GM18517 (cell line): ENCODE measurements around the gene KIRREL3.

Source experiments
- ATAC-seq: cut with Tn5 transposase; IDR thresholded peaks from one replicate; pipeline ENCODE4 v1.9.1; 2021; ENCODE audit warnings: mild to moderate bottlenecking, moderate library complexity; ENCODE audit not compliant: unreplicated experiment

The KIRREL3 gene

DNA sequence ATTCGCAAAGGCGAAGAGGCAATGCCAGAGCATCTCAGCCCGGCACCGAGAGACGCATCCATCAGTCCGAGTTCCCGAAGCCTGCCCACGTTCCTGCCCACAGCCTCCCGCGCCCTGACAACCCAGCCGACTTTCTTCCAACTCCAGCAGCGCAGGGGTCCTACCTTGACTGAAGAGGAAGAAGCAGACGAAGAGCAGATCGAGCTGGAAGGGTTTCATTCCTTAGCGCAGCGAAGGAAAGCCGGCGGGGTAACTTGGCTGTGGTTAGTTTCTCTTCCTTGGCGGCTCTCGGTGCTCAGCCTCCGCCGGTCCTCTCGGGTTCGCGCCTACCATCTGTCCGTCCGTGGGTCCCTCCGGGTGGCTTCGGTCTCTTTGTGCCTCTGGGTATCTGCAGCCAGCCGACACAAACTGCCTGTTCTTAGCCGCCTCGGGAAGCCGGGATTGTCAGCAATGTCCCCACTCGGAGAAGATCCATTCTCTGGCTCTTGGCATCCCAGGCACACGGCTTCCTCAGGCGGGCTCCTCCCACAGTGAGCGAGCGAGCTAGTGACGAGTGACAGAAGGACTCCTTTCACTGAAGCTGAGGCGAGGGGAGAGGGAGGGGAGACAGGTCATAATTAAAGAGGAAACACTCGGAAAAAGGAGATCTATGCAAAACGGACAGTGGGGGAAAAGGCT lies at the start of gene KIRREL3:
Gene KIRREL3 (minus strand): TSS at position 480 of the 678 bp plus-strand sequence.
- ATAC-seq = no peak

- ATAC-seq = no peak
Observed at GRCh38 chr11:127050186-127050585, 49.6 kb upstream of the KIRREL3 start.

DNA sequence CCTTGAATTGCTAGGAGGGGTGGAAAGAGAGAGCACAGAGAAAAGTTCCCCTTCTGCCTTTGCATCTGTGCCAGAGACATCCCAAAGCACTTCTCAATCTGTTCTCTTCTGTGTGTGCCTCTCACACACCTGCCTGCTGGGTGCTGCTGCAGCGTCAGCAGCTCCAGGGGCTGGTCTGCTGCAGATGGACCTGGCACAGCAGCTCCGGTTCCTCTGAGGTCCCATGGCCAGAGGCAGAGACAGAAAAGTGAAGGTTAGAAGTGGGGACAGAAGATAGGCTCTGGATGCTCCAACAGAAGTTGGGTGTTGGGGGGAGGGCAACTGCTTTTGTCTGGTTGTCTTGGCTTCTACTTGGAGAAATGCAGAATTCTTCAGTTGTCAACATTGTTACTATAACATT lies 48.9 kb upstream of the KIRREL3 start:
- ATAC-seq = no peak

DNA sequence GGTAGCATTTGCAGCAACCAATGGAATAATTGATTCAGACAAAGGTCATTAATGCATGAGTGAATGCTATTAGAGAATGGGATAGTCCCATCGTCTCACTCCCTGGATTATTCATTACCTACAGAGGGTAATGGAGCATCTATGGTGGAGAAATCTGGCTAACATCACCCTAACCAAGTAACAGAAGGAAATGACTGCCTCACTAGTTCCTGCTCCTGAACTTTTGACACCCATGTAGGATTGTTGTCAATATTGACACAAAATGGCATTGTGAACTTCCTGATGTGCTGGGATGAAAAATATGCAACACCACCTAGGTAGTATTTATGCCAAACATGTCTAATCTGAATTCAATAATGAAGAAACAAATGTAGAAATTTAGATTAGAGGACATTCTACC lies 44.0 kb upstream of the KIRREL3 start:
- no peak for ATAC-seq

DNA sequence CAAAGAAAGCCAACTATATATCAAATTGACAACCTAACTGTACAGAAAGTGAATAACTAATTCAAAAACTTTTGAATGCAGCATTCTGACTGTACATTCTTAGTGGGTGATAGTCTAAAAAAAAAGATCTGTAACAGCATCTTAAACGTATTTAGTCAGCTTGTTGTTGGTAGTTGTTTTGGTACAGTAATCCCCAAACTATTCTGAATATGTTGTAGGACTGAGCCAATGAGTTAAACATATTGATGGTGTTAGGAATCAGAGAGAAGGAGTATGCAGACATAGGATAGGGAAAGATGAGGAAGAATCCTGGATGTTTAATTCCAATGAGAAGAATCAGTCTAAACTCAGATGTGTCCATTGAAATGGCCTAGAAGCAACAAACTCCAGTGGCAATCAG lies 41.9 kb upstream of the KIRREL3 start:
- ATAC-seq = no peak

GRCh38 chr11:127039591-127039990 lies 39.0 kb upstream of the KIRREL3 start:
- ATAC-seq = no peak

DNA sequence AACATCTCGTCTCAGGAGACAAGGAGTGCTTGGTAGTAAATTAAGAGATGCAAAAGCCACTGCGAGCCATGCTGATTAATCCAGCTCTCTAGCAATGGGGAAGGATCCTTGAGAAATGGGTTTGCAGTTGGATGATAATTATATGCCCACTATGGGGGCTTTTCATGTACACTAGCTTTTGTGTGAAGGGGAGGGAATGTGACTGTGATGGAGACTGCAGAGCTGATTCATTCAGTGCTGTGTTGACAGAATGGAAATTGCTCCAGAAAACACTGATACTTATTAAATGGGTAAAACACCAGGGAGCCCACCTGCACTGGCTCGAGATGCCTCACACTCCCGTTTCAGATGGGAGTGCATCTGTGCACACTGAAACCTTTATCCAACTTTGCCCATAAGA lies 37.0 kb upstream of the KIRREL3 start:
- no peak for ATAC-seq

- no peak for ATAC-seq
Observed at GRCh38 chr11:127037001-127037400, 36.4 kb upstream of the KIRREL3 start.

- ATAC-seq = no peak
Observed at GRCh38 chr11:127035824-127036223, 35.3 kb upstream of the KIRREL3 start.

DNA sequence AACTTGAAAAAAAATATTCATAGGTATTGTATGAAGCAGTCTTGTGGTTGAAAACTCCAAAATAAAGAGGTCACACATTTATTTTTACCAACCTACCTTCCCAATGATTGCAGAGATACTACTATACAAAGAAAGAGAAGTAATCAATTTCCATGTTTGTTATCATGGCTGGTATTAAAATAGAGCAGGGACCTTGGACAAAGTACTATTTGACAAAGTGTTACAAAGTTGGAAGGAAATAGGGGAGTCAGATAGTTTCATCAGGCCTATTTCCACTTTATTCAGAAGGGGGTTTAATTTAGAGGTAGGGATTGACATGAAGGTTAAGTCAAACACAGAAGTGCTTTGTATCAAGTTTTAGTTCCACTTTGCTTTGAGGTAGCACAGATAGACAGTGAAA lies 34.4 kb upstream of the KIRREL3 start:
- ATAC-seq = no peak

DNA sequence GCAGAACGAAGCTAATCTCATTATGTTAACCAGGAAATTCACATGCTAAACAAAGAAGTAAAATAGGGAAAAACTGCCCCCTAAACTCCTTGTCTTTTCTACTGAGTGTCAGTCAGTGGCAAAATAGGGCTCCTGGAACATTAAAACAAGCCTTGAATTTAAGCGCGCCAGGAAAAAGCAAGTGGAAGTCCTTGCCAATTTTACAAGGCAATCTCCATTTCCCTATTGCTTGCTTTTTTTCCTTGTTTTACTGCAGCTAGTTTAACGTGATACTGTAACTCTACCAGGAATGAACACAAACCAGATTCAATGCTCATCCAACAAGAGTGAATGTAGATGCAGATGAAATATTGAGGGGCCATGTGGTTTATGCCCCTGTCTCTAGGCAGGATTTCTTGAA lies 28.1 kb upstream of the KIRREL3 start:
- ATAC-seq = no peak

DNA sequence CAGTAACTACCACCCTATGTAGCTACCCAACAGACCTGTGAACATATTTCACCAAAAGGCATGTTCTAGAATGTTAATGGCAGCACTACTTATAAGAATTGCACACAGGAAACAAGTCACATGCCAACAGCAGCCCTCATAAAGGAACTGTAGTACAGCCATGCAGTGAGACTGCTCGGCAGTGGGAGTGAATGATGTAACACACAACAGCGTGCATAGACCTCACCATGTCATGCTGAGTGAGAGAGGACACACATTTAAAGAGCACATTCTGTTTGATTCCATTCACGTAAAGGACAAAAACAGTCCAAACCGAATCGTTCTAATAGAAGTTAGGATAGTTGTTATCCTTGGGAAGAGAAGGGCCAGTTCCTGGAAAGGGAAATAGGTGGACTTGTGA lies 27.2 kb upstream of the KIRREL3 start:
- no peak for ATAC-seq

DNA sequence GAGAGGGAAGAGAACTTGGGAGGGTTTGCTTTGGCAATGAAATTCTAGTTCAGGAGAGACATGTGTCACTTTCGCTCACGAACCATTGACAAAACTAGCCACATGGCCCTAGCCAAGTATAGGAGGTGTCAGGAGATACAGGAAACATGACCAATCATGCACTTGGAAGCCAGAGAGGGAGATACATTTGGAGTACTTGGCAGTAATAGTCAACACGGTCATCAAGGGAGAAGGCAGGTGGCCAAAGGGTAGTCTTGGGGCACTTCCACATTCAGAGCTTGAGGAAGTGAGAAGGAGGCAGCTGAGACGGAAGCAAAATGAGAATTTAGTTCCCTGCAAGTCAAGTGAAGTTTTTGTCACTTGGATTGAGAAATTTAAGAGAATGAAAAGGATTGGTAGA lies 26.4 kb upstream of the KIRREL3 start:
- no peak for ATAC-seq

GRCh38 chr11:127023991-127024390 lies 23.4 kb upstream of the KIRREL3 start:
- no peak for ATAC-seq

DNA sequence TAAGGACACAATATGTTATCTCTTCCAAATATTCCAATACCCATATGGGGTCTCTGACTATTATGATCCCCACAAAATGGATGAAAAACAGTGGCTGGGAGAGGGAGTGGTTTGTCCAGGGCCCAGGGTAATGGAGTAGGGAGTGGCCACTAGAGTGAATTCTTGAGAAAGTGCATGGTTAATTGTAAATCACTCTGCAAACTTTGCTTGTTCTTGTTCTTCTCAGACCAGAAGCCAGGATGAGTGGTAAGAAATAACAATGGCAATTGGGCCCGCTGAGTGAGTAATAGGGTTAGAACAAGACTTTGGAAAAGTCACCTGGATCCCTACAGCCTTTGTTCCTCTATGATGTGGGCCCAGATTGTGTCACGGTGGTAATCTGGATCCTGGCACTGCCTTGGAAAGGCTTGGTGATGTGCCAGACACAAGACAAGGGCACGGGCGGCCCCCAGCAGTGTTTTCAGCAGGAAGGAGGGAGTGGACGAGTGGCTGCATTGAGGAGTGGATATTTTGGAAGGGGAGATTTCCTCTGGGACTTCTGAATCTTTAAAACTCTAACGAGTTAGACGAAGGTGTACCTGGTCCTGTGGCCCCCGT lies 18.2 kb upstream of the KIRREL3 start:
- ATAC-seq = no peak

DNA sequence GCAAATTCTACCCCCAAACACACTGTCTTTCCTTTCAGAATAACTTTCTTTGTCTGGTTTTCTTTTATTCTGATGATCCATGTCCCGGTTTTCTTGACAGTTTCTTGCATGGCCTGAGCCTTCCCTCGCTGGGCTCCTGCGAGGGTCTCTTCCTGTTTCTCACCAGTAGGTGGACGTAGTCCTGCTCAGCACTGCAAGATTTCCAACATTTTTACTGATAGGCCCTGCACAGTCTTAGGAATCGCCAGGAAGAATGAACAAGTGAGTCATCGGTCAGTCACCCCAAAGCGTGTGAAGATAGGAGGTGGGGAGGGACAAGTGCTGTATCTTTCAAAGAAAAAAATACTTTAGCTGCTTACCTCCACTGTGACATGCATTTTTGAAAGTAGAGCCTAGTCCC lies 16.9 kb upstream of the KIRREL3 start:
- ATAC-seq = no peak

DNA sequence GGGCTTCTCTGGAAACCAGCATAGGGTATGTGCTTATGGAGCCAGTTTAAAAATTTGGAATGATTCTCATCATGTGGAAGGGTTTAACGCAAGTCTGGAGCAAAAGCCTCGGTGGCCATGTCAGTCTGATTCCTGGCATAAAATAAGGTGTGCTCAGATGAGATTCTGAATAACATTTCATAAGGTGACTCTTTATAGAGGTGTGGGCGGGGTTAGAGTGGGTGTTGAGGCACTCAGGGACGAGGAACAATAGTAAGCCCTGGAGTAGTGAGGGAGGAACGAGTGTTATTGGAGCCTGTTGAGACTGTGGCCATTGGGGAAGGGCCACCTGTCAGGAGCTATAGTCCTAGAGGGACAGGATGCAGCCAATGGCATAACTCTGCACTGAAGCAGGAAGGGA lies 13.0 kb upstream of the KIRREL3 start:
- ATAC-seq = no peak

DNA sequence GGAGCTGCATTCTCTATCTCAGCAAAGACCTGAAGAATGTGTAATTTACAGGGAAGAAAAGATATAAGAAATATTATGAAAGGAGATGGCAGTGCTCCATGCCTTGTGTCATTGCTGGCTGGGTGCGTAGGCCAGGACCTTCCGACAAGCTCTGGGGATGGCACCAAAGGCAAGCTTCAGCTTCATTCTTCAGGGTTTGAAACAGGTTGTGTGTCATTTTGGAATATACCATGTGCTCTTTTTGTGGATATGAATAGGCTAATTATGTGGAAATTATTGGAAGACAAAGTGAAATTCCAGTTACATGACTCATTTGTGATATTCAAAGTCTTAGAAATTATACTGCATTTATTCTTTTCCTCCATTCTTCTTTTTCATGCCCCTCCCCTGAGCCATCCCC lies 5.7 kb upstream of the KIRREL3 start:
- no peak for ATAC-seq

GRCh38 chr11:127003260-127003981 lies 2.9 kb upstream of the KIRREL3 start:
- ATAC-seq = no peak

GRCh38 chr11:127002669-127003259 lies 2.2 kb upstream of the KIRREL3 start:
- no peak for ATAC-seq

- no peak for ATAC-seq
Observed at GRCh38 chr11:127000981-127001380, 411 bp upstream of the KIRREL3 start.

GRCh38 chr11:126999366-126999765 lies 1.2 kb downstream of the KIRREL3 start:
- ATAC-seq = no peak
